Esophagus muscularis mucosa (tissue), 4 donors: ENCODE results near the gene SETD7.

Source experiments
- EP300 ChIP-seq: sonication (generic); formaldehyde crosslinking; IDR thresholded peaks from one replicate; pipeline ENCODE4 v1.6.1; 2017; ENCODE audit warnings: antibody characterized with exemption
- POLR2A ChIP-seq: fragments of 450-650 bp; IDR thresholded peaks from one replicate; pipeline ENCODE4 v1.6.1; 2017; ENCODE audit warnings: antibody characterized with exemption, moderate library complexity, mild to moderate bottlenecking, low read depth
- TF ChIP-seq, protein P1 (sequence below), 3 experiments: fragments of 200-600 bp in 2 of 3; fragments of 450-650 bp in 1 of 3; sonication (generic) in 2 of 3; IDR thresholded peaks; one replicate each; pipeline ENCODE4 v1.5.1; 2017 to 2019; ENCODE audit warnings: antibody characterized with exemption in 3 of 3, mild to moderate bottlenecking in 2 of 3, moderate library complexity in 1 of 3

DNA sequence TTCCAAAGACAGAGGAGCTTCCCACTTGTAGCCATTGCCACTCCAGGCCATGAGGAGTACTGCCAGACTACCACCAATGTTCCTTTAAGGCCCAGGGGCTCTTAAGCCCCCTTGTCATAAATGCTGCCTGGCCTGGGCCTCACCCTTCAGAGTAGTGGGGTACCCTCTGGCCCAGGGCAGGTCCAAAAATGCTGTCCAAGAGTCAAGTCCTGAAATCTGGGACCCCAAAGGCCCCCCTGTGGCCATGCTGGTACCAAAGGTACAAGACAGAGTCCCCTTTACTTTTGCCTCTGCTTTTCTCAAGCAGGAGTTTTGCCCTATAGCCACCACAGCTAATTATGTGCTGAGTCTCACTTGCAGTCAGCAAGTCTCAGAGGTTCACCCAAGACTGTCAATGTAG, 85.7 kb downstream of the SETD7 start:
- TF ChIP-seq, protein P1, sequence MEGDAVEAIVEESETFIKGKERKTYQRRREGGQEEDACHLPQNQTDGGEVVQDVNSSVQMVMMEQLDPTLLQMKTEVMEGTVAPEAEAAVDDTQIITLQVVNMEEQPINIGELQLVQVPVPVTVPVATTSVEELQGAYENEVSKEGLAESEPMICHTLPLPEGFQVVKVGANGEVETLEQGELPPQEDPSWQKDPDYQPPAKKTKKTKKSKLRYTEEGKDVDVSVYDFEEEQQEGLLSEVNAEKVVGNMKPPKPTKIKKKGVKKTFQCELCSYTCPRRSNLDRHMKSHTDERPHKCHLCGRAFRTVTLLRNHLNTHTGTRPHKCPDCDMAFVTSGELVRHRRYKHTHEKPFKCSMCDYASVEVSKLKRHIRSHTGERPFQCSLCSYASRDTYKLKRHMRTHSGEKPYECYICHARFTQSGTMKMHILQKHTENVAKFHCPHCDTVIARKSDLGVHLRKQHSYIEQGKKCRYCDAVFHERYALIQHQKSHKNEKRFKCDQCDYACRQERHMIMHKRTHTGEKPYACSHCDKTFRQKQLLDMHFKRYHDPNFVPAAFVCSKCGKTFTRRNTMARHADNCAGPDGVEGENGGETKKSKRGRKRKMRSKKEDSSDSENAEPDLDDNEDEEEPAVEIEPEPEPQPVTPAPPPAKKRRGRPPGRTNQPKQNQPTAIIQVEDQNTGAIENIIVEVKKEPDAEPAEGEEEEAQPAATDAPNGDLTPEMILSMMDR (IDR thresholded peaks at IDR 0.05), result no peak
- TF ChIP-seq EP300, result no peak
- TF ChIP-seq POLR2A, result no peak
